T-helper 17 cell (primary cell): Measurements from ENCODE around the gene GALT. TPM values are rescaled to one million over a fixed set of nuclear protein-coding genes. Genes with fewer than 3 reads are reported as not detected.
A peak's percentile ranks its signal among the peaks of the same experiment; 100 is the strongest.

Experiments
- ATAC-seq: fragments of 150-1000 bp; cut with Tn5 transposase; 2 replicates; pipeline ENCODE4 v1.10.0; 2021; ENCODE audit warnings: mild to moderate bottlenecking, moderate library complexity
- DNase-seq, 3 donors: peaks; one replicate each; pipeline versions ENCODE4 v3.0.0 to v3.0.0-alpha.2; 2020 to 2021
- H3K9me3 ChIP-seq: one replicate; pipeline ENCODE4 v1.7.0; 2013; ENCODE audit warnings: low read length, mild to moderate bottlenecking; ENCODE audit not compliant: control insufficient read depth, poor library complexity, severe bottlenecking
- H3K27ac Mint-ChIP-seq: one replicate; pipeline ENCODE4 v1.8.0; 2022; ENCODE audit warnings: mild to moderate bottlenecking, moderate library complexity, mixed read lengths
- H3K27me3 Mint-ChIP-seq: one replicate; pipeline ENCODE4 v1.8.0; 2022; ENCODE audit warnings: mixed read lengths
- H3K36me3 Mint-ChIP-seq: one replicate; pipeline ENCODE4 v1.8.0; 2022; ENCODE audit warnings: low read depth, mixed read lengths
- H3K4me1 Mint-ChIP-seq: one replicate; pipeline ENCODE4 v1.8.0; 2022; ENCODE audit warnings: mild to moderate bottlenecking, mixed read lengths
- H3K4me3 Mint-ChIP-seq: one replicate; pipeline ENCODE4 v1.8.0; 2022; ENCODE audit warnings: mild to moderate bottlenecking, moderate library complexity, mixed read lengths
- total RNA-seq, 4 donors: library from RNA in 2 of 4; stranded (reverse) in 2 of 4; gene quantifications; one replicate each; pipeline ENCODE4 v1.2.3 and lab custom pipeline; 2022 to 2026

The GALT gene
- total RNA-seq, 2 donors from 2014 or later: 155 to 208 TPM

DNA sequence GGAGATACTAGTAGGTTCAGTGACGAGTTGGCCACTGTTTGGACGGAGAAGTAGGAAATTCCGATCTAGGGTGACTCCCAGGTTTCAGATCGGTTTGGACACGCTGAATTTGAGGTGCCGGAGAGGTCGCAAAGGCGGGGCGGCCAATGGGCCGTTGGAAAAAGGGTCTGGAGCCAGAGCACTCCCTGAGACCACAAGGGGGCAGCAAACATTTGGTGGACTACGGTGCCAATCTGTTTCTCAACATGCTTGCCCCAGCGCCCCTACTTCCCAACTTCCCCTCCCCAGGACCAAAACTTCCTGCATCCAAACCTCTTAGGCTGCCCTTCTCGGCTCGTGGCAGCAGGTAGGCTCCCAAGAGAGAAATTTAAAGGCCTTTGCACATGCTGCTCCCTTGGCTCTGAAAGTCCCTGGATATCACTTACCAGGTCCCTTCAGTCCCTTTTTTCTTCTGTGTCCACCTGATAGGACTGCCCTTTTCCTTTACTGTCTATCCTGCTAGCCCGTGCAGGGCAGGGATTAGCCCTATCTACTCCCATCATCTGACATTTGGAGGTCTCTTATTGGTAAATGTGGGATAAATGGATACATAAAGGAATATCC is 33.6 kb upstream of the GALT start:
- ATAC-seq (peak; percentile 49), DNase-seq (peak; percentile 49 to 55 (median 54))
- peaks cover 28% of the 10 kb centered on the region for H3K4me1 Mint-ChIP-seq
- peak overlapping the region; percentile 94 for H3K4me3 Mint-ChIP-seq
- no peaks in the 10 kb centered on the region for H3K27me3 Mint-ChIP-seq
- H3K9me3 ChIP-seq: no peaks in the 10 kb centered on the region
- peaks cover 11% of the 10 kb centered on the region for H3K36me3 Mint-ChIP-seq
- H3K27ac Mint-ChIP-seq: peak overlapping the region; percentile 93

DNA sequence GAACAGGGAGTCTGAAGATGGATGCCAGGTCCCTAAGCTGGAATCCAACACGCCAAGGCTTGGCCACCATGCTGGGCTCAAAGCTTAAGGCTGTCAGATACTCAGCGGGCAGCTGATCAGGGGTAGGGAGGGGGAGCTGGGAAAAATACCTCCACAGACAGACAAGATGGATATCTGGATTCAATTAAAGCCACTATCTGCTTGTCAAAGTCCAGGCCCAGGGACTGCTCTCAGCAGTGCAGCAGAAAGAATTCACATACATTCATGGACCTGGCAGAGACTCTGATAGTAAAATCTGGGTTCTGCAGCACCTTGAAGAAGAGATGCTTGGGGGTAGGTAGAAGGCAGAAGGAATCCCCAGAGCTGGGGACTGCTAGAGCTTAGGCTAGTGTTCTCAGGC is 31.3 kb upstream of the GALT start:
- peaks cover 11% of the 10 kb centered on the region for H3K36me3 Mint-ChIP-seq

DNA sequence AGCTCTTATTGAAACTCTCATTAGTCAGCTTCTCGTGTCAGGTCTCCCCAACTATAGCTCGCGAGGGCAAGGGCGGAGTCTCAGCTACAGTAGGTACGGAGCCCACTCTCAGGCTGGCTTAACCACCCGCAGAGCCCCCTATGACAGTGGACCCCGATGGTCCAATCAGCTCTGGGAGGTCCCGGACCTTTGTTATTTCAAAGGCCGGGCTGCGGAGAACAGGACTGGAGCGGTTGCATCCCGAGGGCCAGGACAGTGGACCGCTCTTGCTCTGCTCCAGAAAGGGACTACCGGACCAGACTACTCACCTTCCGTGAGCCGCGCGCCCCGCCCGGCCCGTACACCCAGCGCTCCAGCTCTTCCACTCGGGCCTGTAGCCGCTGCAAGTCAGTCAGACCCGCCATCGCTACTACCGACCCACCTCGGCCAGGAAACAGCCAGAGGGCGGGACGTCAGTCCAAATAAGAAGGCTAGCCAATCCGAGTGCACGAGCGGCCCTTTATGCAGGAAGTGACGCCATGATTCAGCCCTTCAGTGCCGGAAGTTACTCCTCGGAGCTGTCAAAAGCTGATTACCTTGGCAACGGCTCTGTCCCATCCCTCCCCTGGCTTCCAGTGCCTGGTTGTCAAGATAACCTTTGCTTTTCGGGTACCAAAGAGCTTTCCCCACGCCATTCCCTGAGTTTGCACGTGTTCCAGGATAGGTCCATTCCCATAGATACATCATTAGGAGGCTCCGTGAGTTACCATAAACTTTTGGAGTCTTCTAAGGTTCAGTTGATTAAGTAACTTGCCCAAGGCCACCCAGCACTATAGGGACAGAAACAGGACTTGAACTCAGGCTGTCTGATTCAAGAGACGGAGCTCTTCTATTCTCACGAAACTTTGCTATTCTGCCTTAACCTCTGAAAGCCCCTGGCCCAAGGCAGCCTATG is 26.1 kb upstream of the GALT start, which contains the start of gene DCTN3:
Gene DCTN3 (minus strand): TSS at position 435 of the 934 bp plus-strand sequence. CDS start 31 bp downstream, at position 404.
- Mint-ChIP-seq H3K27ac (peak within 1 kb of the TSS; percentile 98), H3K36me3 (peaks cover 14% of the 10 kb centered on the region), H3K27me3 (peaks cover 36% of the 10 kb centered on the region), H3K4me1 (peaks cover 33% of the 10 kb centered on the region), H3K4me3 (peak within 1 kb of the TSS; percentile 94)
- H3K9me3 ChIP-seq: no peaks in the 10 kb centered on the region
- ATAC-seq (peak; percentile 99), DNase-seq (peak; percentile 78 to 85 (median 81))

More for the DNA sequence above, 31.3 kb upstream of the GALT start:
- H3K27ac Mint-ChIP-seq: no peak overlapping the region
- ATAC-seq: no peak
- no peaks in the 10 kb centered on the region for H3K27me3 Mint-ChIP-seq
- H3K4me3 Mint-ChIP-seq: no peak overlapping the region
- peaks cover 38% of the 10 kb centered on the region for H3K4me1 Mint-ChIP-seq
- no peaks in the 10 kb centered on the region for H3K9me3 ChIP-seq
- DNase-seq: no peak

DNA sequence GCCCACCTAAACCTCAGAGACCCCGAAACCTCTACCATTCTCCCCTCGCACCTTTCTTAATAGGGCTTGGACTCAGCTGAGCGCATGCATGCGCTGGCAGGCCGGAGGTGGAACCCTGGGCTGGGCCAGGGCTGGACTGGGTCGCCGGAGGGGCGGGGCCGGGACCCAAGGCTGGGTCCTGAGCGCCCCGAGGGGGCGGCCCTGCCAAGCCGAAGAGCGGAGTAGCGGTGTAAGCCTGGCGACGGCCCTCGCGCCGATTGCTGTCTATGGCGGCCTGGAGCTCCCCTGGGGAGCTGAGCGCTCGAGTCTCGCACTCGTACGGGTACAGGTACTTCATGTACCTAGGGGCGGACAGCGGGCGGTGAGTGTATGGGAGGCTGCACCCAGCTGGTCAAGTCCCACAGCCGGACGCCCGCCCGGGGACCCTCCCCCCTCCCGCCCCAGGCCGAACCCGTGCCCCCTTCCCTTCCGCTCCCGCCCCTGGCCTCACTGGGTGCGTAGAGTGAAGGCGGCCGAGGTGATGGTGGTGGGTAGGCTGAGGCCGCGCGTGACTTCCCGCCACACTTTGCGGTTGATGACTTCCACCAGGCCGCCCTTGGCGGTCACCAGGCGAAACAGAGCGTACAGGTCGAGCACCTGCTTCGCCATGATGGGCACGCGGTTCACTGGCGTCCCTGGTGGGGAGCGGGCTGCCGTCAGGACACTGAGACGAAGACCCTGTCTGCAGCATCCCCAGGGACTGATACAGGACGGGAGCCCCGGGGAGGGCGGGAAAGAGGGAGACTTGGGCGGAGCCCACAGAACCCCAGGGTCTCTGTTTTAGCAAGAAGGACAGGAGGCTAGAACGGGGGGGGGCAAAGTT is 22.9 kb upstream of the GALT start:
- no peaks in the 10 kb centered on the region for H3K9me3 ChIP-seq
- peak overlapping the region; percentile 45 for H3K4me3 Mint-ChIP-seq
- ATAC-seq: no peak
- no peak for DNase-seq
- H3K27ac Mint-ChIP-seq: no peak overlapping the region
- peaks cover 17% of the 10 kb centered on the region for H3K36me3 Mint-ChIP-seq
- H3K27me3 Mint-ChIP-seq: peaks cover 65% of the 10 kb centered on the region
- H3K4me1 Mint-ChIP-seq: peaks cover 35% of the 10 kb centered on the region

DNA sequence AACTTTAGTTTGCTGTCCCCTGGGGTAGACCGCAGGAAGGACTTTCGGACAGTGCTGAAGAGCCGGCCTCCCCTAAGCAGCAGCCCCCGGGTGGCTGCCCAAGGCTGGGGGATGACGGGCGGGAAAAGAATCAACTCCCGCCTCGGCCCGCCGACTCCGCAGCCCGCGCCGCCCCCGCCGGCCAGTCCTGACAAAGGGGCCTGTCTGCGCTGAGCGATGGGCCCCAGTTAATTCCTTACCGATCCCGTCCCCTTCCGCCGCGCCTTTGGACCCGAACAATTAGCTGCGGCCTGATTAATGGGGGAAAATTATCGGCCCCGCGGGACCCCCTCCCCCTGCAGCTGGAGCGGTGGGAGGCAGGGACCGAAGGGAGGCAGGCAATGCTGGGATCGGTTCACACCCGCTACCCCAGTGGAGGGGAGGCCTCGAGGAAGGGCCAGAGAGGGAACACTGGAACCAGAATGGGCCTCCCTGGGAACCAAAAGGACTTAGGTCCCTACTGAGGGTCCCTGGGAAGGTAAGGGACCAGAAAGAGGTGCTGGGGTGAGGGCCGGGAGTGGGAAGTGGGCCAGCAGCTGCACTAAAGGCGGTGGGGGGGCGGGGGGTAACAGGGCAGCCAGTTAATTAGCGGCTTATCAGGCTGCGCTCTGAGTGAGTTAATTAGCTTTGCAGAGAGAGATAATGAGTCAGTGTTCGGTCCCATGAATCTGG is 21.8 kb upstream of the GALT start:
- Mint-ChIP-seq H3K4me3 (no peak overlapping the region), H3K27me3 (peaks cover 72% of the 10 kb centered on the region), H3K36me3 (peaks cover 17% of the 10 kb centered on the region), H3K4me1 (peaks cover 31% of the 10 kb centered on the region), H3K27ac (no peak overlapping the region)
- ATAC-seq (no peak), DNase-seq (no peak)
- H3K9me3 ChIP-seq: no peaks in the 10 kb centered on the region

DNA sequence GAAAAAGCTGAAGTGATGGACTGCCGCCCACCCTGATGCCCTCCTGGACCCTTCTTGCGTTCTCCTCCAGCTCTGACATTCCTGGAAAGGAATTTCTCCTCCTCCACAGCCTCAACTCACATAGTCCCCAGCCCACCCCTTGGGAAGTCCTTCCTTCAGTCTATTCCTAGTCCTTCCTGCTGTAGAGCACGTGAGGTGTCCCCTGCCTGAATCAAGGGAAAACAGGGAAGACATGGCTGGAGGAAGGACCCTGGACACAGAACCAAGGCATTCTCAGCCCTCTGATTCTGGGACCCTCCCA is 21.3 kb upstream of the GALT start:
- peaks cover 17% of the 10 kb centered on the region for H3K36me3 Mint-ChIP-seq

DNA sequence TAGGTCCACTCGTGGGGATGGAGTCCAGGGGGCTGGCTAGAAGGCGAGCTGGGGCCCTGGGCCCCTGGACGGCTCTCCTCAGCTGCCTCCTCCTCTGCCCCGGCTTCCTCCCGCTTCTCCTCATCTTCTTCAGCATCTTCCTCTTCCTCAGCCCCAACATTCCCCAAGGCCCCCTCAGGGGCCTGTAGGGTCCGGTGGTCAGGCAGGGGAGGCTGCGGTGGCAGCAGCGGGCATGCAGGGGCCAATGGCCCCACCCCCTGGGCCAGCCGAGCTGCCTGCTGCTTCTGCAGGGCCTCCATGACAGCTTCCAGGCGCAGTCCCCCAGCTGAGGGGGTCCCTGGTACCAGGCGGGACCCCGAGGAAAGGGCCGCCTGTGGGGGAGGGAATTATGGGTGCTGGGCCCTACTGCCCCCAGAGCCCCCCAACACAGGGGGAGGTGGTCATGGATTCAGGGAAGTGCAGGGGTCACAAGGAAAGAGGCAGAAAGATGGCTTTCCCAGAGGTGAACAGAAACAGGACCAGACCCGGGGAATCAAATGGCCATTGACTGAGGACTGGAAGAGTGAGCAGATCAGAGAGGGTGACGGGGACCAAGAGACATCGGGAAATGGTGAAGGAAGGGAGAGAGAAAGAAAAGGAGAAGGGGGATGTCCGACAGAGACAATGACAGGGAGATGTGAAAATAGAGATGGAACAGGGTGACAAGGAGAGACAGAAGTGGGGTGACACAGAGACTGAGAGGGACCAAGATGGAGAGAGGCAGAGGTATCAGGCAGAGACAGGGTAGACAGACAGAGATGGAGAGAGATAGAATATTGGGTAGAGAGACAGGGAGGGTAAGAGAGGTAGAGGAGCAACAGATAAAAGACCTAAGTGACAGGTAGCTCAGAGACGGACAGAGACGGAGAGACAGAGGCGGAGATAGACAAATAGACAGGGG is 18.5 kb upstream of the GALT start:
- ATAC-seq (peak; percentile 10), DNase-seq (no peak)
- H3K27me3 Mint-ChIP-seq: peaks cover 62% of the 10 kb centered on the region
- peaks cover 14% of the 10 kb centered on the region for H3K36me3 Mint-ChIP-seq
- no peak overlapping the region for H3K27ac Mint-ChIP-seq
- H3K4me1 Mint-ChIP-seq: peaks cover 31% of the 10 kb centered on the region
- peak overlapping the region; percentile 98 for H3K4me3 Mint-ChIP-seq
- H3K9me3 ChIP-seq: no peaks in the 10 kb centered on the region

More for the DNA sequence above, 21.3 kb upstream of the GALT start:
- Mint-ChIP-seq H3K4me3 (no peak overlapping the region), H3K4me1 (peaks cover 29% of the 10 kb centered on the region), H3K27ac (no peak overlapping the region), H3K27me3 (peaks cover 77% of the 10 kb centered on the region)
- ATAC-seq (no peak), DNase-seq (no peak)
- no peaks in the 10 kb centered on the region for H3K9me3 ChIP-seq

DNA sequence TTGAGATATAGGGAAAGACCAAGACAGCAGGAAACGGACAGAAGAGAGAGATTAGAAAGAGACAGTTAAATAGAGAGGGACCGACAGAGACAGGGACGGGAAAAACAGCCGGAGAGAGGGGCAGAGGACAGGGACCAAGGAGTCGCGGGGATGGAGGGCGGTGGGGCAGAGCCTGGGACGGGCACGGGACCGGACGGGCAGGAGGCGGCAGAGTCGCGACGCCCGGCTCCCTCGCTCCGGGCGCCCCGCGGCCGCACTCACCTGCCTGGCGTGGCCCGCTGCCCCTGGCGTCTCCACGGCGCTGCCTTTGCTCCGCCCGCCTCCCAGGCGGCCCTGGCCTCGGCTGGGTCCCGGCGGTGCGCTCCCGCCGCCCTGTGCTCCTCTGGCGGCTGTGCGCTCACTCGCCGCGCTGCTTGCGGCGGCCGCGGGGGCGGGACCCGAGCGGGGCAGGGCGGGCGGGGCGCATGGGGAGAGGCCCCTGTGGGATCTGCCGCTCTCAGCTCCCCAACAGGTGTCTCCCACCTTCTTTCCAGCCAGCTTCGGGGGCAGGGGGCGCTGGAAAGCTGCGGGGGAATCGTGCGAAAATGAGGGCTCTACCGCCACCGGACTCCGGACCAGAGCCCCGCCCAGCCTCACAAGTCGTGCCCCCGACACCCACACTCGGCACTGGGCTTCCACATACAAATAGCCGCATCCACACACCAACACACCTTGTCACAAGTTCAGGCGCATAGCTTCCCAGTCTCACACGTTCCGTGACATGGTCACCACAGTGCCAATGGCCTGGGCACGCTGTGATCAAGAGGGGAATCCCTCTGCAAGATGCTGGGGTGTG is 17.6 kb upstream of the GALT start, which contains the start of gene ARID3C:
Gene ARID3C (minus strand): TSS at position 411 of the 835 bp plus-strand sequence. CDS start 1,052 bp downstream, outside the sequence.
- DNase-seq: peak in 2 of 3 donors; percentile 36 to 45
- ATAC-seq: peak; percentile 86
- peak within 1 kb of the TSS; percentile 68 for H3K27ac Mint-ChIP-seq
- peak within 1 kb of the TSS; percentile 98 for H3K4me3 Mint-ChIP-seq
- H3K36me3 Mint-ChIP-seq: peaks cover 11% of the 10 kb centered on the region
- peaks cover 31% of the 10 kb centered on the region for H3K4me1 Mint-ChIP-seq
- no peaks in the 10 kb centered on the region for H3K9me3 ChIP-seq
- peaks cover 53% of the 10 kb centered on the region for H3K27me3 Mint-ChIP-seq

DNA sequence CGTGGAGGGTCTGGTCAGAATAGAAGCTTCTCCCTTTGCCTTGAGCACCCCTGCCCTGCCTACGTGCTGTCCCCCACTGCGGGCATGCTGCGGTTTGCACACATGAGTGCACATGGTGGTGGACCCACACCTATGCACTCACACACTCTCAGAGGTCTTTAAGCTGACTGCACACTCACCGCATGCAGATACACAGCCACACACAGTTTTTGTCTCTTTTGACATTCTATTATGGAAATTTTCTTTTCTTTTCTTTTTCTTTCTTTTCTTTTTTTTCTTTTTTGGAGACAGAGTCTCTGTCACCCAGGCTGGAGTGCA is 17.0 kb upstream of the GALT start:
- H3K36me3 Mint-ChIP-seq: peaks cover 11% of the 10 kb centered on the region
- H3K27ac Mint-ChIP-seq: peak overlapping the region; percentile 68

DNA sequence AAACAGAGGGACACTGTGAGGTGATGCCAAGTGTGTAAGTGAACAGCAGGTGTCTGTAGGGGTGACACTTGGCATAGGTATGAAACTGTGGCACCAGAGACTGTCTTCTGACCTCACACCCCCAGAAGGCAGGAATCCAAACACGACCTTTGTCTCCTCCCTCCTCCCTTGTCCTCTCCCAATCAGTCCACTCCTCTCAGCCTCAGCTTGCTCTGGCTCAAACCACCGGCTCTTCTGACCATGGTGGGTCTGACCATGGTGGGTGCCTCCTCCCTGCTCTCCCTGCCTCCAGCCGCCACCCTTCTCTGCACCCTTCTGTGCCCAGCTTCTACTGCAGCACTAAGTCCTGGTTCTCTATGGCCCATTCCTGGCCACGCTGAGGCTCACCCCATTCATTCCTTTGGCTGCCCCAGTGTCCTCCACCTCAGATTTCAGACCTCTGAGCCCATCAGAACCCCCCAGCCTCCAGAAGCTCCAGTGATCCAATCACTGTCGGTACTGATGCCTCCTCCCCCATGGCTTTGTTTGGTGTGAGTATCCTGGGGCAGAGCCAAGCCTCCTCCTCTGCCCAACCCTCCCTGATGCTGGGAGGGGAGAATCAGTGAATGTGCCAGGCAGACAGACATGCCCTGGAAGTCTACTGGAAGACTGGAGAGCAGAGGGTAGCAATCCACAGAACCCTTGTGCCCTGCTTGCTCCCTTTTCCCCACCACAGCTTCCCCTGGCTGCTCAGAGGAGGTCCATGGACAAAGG is 15.9 kb upstream of the GALT start:
- H3K27ac Mint-ChIP-seq: no peak overlapping the region
- H3K27me3 Mint-ChIP-seq: peaks cover 42% of the 10 kb centered on the region
- H3K9me3 ChIP-seq: no peaks in the 10 kb centered on the region
- peak overlapping the region; percentile 87 for H3K4me3 Mint-ChIP-seq
- ATAC-seq (no peak), DNase-seq (no peak)
- peaks cover 11% of the 10 kb centered on the region for H3K36me3 Mint-ChIP-seq
- H3K4me1 Mint-ChIP-seq: peaks cover 40% of the 10 kb centered on the region

More for the DNA sequence above, 17.0 kb upstream of the GALT start:
- H3K9me3 ChIP-seq: no peaks in the 10 kb centered on the region
- H3K4me1 Mint-ChIP-seq: peaks cover 35% of the 10 kb centered on the region
- ATAC-seq (no peak), DNase-seq (no peak)
- peak overlapping the region; percentile 87 for H3K4me3 Mint-ChIP-seq
- peaks cover 50% of the 10 kb centered on the region for H3K27me3 Mint-ChIP-seq
